Activated naive CD4-positive, alpha-beta T cell treated with anti-CD3 and anti-CD28 coated beads, Interleukin-2, amount 50 U/mL, for 72 hours (primary cell): Measurements from ENCODE around the gene TSC22D1. TPM values are rescaled to one million over a fixed set of nuclear protein-coding genes. Genes with fewer than 3 reads are reported as not detected.

Experiments
- ATAC-seq, 2 donors: fragments of 150-1000 bp; cut with Tn5 transposase; 2 replicates each; pipeline ENCODE4 v1.10.0; 2021; ENCODE audit warnings: mild to moderate bottlenecking in 2 of 2, moderate library complexity in 2 of 2
- DNase-seq, 2 donors: peaks; one replicate each; pipeline ENCODE4 v3.0.0; 2021 to 2022; ENCODE audit warnings: low spot score in 2 of 2
- H3K27ac Mint-ChIP-seq, 2 donors: one replicate each; pipeline ENCODE4 v1.8.0; 2022; ENCODE audit warnings: mild to moderate bottlenecking in 2 of 2, mixed read lengths in 2 of 2
- H3K36me3 Mint-ChIP-seq, 2 donors: one replicate each; pipeline ENCODE4 v1.8.0; 2022; ENCODE audit warnings: mixed read lengths in 2 of 2
- H3K9me3 Mint-ChIP-seq, 2 donors: one replicate each; pipeline ENCODE4 v1.8.0; 2022; ENCODE audit warnings: mixed read lengths in 2 of 2
- total RNA-seq, 2 donors: library from RNA; stranded (reverse); gene quantifications; one replicate each; pipeline ENCODE4 v1.2.3, GENCODE V29; 2022

The TSC22D1 gene
- total RNA-seq, 2 donors from 2014 or later = 7.9 to 12.7 TPM

- H3K36me3 Mint-ChIP-seq = no peaks in the 10 kb centered on the region
- peak overlapping the region in 1 of 2 donors; percentile 77 for H3K27ac Mint-ChIP-seq
- DNase-seq = no peak
- no peak for ATAC-seq
- H3K9me3 Mint-ChIP-seq = no peaks in the 10 kb centered on the region
Measured at GRCh38 chr13:44433863-44434765, 142.0 kb downstream of the TSC22D1 start.

- Mint-ChIP-seq H3K9me3 (no peaks in the 10 kb centered on the region), H3K27ac (no peak overlapping the region), H3K36me3 (no peaks in the 10 kb centered on the region)
- DNase-seq = no peak
- ATAC-seq = no peak
Measured at GRCh38 chr13:44432650-44433049, 143.5 kb downstream of the TSC22D1 start.

- no peak for ATAC-seq
- Mint-ChIP-seq H3K9me3 (no peaks in the 10 kb centered on the region), H3K36me3 (no peaks in the 10 kb centered on the region), H3K27ac (no peak overlapping the region)
- DNase-seq = no peak
Measured at GRCh38 chr13:44431150-44431549, 145.0 kb downstream of the TSC22D1 start.

GRCh38 chr13:44429311-44429710 is 146.8 kb downstream of the TSC22D1 start:
- H3K9me3 Mint-ChIP-seq = no peaks in the 10 kb centered on the region
- no peak for DNase-seq
- no peaks in the 10 kb centered on the region for H3K36me3 Mint-ChIP-seq
- no peak for ATAC-seq
- no peak overlapping the region for H3K27ac Mint-ChIP-seq

GRCh38 chr13:44426461-44426860 is 149.7 kb downstream of the TSC22D1 start:
- Mint-ChIP-seq H3K9me3 (no peaks in the 10 kb centered on the region), H3K36me3 (no peaks in the 10 kb centered on the region), H3K27ac (no peak overlapping the region)
- ATAC-seq (no peak), DNase-seq (no peak)

- no peak overlapping the region for H3K27ac Mint-ChIP-seq
- DNase-seq = no peak
- no peaks in the 10 kb centered on the region for H3K36me3 Mint-ChIP-seq
- ATAC-seq = no peak
- H3K9me3 Mint-ChIP-seq = no peaks in the 10 kb centered on the region
Measured at GRCh38 chr13:44425815-44426078, 150.4 kb downstream of the TSC22D1 start.

- ATAC-seq (no peak), DNase-seq (no peak)
- Mint-ChIP-seq H3K27ac (no peak overlapping the region), H3K9me3 (no peaks in the 10 kb centered on the region), H3K36me3 (no peaks in the 10 kb centered on the region)
Measured at GRCh38 chr13:44425041-44425814, 150.9 kb downstream of the TSC22D1 start.

- no peak for DNase-seq
- Mint-ChIP-seq H3K27ac (no peak overlapping the region), H3K9me3 (no peaks in the 10 kb centered on the region), H3K36me3 (no peaks in the 10 kb centered on the region)
- no peak for ATAC-seq
Measured at GRCh38 chr13:44423824-44424223, 152.3 kb downstream of the TSC22D1 start.

- ATAC-seq = peak in 1 of 2 donors; percentile 57
- no peaks in the 10 kb centered on the region for H3K36me3 Mint-ChIP-seq
- no peaks in the 10 kb centered on the region for H3K9me3 Mint-ChIP-seq
- DNase-seq = no peak
- no peak overlapping the region for H3K27ac Mint-ChIP-seq
Measured at GRCh38 chr13:44422755-44423643, 153.1 kb downstream of the TSC22D1 start.

GRCh38 chr13:44421853-44422525 is 154.1 kb downstream of the TSC22D1 start:
- DNase-seq (no peak), ATAC-seq (no peak)
- Mint-ChIP-seq H3K36me3 (no peaks in the 10 kb centered on the region), H3K9me3 (no peaks in the 10 kb centered on the region), H3K27ac (no peak overlapping the region)

GRCh38 chr13:44420376-44421220 is 155.5 kb downstream of the TSC22D1 start:
- Mint-ChIP-seq H3K36me3 (no peaks in the 10 kb centered on the region), H3K9me3 (no peaks in the 10 kb centered on the region), H3K27ac (no peak overlapping the region)
- ATAC-seq (no peak), DNase-seq (no peak)

- Mint-ChIP-seq H3K27ac (no peak overlapping the region), H3K36me3 (no peaks in the 10 kb centered on the region), H3K9me3 (no peaks in the 10 kb centered on the region)
- no peak for DNase-seq
- ATAC-seq = no peak
Measured at GRCh38 chr13:44417876-44418275, 158.3 kb downstream of the TSC22D1 start.

- no peaks in the 10 kb centered on the region for H3K36me3 Mint-ChIP-seq
- DNase-seq (no peak), ATAC-seq (no peak)
- no peak overlapping the region for H3K27ac Mint-ChIP-seq
- no peaks in the 10 kb centered on the region for H3K9me3 Mint-ChIP-seq
Measured at GRCh38 chr13:44417446-44417845, 158.7 kb downstream of the TSC22D1 start.

GRCh38 chr13:44416744-44417143 is 159.4 kb downstream of the TSC22D1 start:
- no peak for ATAC-seq
- Mint-ChIP-seq H3K27ac (no peak overlapping the region), H3K36me3 (no peaks in the 10 kb centered on the region), H3K9me3 (no peaks in the 10 kb centered on the region)
- no peak for DNase-seq

GRCh38 chr13:44416301-44416700 is 159.8 kb downstream of the TSC22D1 start:
- Mint-ChIP-seq H3K36me3 (no peaks in the 10 kb centered on the region), H3K9me3 (no peaks in the 10 kb centered on the region), H3K27ac (no peak overlapping the region)
- ATAC-seq (no peak), DNase-seq (no peak)

GRCh38 chr13:44415815-44416214 is 160.3 kb downstream of the TSC22D1 start:
- ATAC-seq (no peak), DNase-seq (no peak)
- Mint-ChIP-seq H3K9me3 (no peaks in the 10 kb centered on the region), H3K27ac (no peak overlapping the region), H3K36me3 (no peaks in the 10 kb centered on the region)
